Measurements from ENCODE around the gene ZBTB18.
"Not testable (repeated sequence)": the region's sequence is repeated elsewhere in the genome, so short reads cannot be mapped to it uniquely, and the experiment has no call there.

The ZBTB18 gene

GRCh38 chr1:244050835-244051444, at the start of gene ZBTB18:
ZBTB18 (plus strand) TSS chr1:244051283; CDS start chr1:244051432, 149 bp downstream.
- no peak for DNase-seq

GRCh38 chr1:244002721-244003120, 48.4 kb upstream of the ZBTB18 start:
- no peak for DNase-seq

GRCh38 chr1:244005455-244005854, 45.6 kb upstream of the ZBTB18 start:
- no peak for DNase-seq

DNA sequence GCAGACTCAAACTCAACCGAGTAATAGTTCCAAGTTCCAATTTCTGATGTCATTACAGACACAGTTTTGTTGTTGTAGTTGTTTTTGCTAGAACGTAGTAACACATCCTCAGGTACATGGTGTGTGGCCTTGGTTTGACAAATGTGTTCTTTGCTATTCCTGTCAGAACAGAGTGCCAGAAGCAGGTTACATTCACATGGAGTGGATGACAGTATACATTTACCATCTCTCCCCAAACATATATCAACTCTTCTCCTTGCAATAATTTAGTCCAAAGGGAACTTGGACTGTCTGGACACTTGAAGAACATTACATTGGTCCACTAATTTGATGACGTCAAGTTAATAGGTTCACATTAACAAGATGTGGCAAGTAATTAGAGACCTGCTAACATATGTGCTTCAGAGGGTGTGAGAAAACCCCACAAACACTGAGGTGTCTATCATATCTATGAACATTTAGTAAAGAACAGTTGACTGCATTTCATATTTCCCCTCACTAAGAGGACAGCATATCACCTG, 44.6 kb upstream of the ZBTB18 start:
- no peak for DNase-seq

DNA sequence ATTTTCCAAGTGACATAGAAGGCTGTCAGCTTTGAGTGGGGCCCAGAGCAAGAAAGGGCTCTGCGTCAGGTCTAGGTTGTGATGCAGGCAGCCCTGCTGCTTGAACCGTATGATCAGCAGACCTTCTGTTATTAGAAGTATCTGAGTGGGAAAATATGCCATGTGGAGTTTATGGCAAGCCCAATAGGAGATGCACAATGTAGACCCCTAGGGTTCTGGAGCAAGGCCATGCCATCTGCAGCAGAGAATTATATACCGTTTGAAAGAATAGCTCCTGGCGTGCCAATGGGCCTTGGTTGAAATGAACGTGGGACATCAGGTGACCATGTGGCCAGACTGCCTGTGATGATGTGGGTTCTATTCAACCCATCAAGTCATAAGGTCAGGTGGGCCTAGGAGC, 44.1 kb upstream of the ZBTB18 start:
- DNase-seq: no peak

- DNase-seq: peak; percentile 67
These were observed 40.9 kb upstream of the ZBTB18 start for GRCh38 chr1:244010191-244010590.

DNA sequence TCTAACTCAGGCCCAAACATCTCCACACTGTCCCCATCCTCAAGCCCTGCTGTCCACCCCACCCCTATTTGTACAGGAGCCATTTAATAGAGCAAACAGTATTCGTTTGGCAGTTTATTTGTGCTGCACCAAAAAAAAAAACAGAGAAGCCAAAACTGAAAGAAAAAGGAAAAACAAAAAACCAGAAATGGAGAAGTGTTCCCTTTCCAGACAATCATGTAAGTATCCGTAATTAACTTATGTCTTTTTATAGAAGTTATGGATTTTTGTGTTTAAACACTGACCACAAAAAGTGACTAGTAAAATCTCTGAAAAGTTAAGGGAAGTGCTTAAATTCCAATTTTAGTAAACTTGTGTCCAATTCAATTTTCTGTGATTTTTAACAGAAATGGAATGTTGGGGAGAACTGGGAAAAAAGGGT, 40.4 kb upstream of the ZBTB18 start:
- DNase-seq: no peak

DNA sequence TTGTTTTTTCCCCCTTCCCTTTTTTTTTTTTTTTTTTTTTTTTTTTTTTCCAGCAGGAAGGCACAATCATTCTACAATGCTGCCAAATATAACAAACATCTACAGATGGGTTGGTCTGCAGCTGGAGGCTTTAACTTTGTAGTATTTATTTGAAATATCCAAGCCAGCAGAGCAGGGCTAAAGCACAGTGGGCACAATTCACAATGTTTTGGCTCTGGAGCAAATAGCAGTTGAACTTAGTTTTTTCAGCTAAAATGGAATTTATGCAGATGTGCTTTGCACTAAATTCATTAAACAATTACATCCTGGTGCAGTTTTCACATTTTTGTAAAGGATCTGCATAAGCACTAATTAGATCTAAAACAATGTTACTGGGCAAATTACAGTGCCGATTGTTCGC, 39.8 kb upstream of the ZBTB18 start:
- DNase-seq: no peak

GRCh38 chr1:244011786-244012185, 39.3 kb upstream of the ZBTB18 start:
- DNase-seq: no peak

DNA sequence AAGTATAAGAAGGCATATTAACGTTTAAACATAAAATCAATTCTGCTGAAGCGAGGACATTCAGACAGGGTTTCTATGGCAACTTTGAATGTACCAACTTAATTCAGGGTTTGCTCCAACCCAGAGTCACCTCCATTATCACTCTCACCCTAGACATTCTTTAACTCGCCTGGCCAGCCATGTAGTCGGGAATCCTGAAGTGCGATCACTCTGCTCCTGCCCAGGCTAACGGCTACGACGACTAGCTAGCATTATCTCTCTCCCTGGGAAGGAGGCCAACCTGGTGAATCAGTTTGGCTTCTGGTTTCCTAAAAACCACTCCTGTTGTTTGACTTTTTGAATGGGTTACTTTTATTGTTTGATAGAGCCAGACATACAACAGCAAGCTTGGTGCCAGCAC, 38.9 kb upstream of the ZBTB18 start:
- DNase-seq: no peak

GRCh38 chr1:244013100-244013499, 38.0 kb upstream of the ZBTB18 start:
- no peak for DNase-seq

GRCh38 chr1:244014862-244015261, 36.2 kb upstream of the ZBTB18 start:
- DNase-seq: not testable (repeated sequence)

- no peak for DNase-seq
These were observed 31.0 kb upstream of the ZBTB18 start for GRCh38 chr1:244019982-244020485.

DNA sequence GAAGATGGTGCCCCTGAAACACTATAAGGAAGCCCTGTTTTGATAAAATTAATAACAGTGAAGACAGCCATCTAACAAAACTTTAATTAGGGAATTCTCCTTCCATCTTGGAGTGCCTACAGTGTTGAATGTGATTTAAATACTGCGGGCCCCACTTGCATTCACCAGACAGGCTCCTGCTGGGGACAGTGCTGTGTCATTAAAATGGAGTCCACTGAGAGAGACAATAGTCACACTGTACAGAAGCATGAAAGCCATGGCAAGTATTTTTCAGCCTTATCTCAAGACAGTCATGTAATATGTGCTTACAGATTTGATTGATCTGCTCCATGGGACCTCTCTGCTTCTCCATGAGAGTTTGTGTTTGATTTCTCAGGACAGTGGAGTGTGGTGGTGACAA, 29.7 kb upstream of the ZBTB18 start:
- no peak for DNase-seq

- DNase-seq: no peak
These were observed 28.8 kb upstream of the ZBTB18 start for GRCh38 chr1:244022311-244022710.

GRCh38 chr1:244022864-244023440, 28.1 kb upstream of the ZBTB18 start:
- DNase-seq: no peak

DNA sequence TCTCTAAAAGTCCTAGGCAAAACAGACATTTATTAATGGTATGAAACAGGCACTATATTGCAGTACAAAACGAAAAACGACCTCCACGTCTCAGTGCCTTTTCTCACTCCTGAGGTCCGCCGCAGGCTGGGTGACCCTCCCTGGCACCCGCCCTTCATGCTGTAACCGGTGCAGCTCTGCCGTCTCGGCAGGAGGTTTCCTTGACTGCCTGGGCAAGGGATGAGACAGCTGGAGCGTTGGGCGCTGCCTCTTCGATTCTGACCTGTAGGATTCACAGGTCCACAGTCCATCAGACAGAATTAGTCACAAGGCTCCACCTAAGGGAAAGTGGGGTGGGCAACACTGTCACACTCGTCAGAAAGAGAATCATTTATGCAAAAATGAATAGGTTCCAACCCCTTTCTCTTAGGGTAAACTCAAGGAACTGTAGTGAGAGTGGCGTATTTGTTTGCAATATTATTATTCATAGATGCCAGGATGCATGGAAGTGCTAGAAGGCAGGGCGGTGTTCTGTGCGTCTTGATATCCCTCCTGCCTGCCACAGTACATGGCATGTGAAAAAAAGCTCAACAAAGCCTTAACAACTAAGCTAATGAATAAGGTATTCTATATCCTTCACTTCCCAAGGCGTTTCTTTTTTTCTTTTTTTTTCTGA, 23.5 kb upstream of the ZBTB18 start:
- DNase-seq: no peak

DNA sequence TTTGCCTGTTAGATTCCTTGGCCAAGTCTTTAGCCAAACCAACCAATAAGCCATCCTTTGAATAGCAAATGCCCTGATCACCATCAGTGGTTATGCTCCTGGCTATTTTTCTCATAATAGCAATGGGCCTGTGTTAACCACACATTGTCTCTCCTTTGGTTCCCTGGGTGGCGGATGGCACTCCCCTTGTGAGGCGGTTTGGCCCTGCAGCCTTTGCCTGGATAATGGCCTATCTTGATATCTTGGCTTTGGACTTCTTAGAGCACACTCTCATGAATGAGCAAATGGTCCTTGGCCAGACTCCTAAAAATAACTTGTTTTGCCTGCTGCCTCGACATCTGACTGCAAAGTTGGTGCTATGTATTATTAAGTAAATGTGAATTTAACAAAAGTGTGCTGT, 22.4 kb upstream of the ZBTB18 start:
- DNase-seq: no peak

DNA sequence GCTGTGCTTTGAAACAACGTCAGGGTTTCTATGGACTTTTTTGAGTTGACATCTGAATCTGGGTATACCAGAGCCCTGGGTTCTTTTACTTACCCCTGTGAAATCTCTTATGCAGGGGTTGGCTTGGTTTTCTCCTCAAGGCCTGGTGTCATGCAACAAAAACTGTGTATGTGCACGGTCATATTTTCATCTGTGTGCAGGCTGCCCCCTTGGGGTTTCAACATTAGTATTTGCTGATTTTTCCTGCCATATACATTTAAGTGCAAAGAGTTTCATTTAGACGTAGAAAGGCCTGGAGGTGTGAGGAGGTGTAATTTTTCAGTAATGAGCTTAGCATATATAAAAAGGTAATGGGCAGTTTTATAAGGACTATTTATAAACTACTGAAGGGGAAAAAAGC, 22.0 kb upstream of the ZBTB18 start:
- no peak for DNase-seq

GRCh38 chr1:244030481-244031040, 20.5 kb upstream of the ZBTB18 start:
- DNase-seq: no peak

GRCh38 chr1:244035358-244035757, 15.7 kb upstream of the ZBTB18 start:
- no peak for DNase-seq

- no peak for DNase-seq
These were observed 13.8 kb upstream of the ZBTB18 start for GRCh38 chr1:244037252-244037651.

DNA sequence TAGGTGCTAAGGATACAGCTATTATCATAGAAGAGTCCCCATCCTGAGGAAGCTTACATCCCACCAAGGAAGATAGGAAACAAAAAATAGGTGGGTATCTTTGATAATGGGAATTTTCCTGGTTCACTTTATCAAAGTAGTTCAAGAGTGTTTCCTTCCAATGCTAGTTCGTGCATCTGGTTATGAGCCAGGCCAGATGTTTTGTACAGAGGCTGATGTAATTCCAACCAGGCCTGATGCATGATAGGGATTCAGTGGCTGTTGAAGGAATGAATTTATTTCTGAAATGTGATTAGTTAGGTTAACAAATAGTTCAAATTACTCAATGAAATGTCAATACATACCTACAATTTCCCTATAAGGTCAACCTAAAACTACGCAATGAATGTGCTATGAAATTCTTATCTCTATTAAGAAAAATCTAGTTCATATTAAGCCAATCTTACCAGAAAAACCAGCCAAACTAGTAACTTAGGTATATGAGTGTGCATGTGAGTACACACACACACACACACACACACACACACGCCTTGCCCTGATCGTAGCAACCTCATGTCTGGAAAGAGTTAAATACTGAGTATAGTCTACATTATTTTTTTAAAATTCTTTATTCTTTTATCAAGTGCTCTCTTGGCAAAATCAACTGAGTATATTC, 9.5 kb upstream of the ZBTB18 start:
- DNase-seq: no peak

Data from stimulated activated CD4-positive, alpha-beta T cell treated with anti-CD3 and anti-CD28 coated beads, Interleukin-15, amount 100 ng/mL, for 24 hours (primary cell).